OCI-LY3 (cell line): ENCODE data around the gene ABHD3.
A peak's percentile ranks its signal among the peaks of the same experiment; 100 is the strongest.

Experiments
- H2AFZ ChIP-seq: fragments of 200-600, 300-600 bp; shearing (Covaris generic); 2 replicates; pipeline ENCODE4 v1.6.0; 2014; ENCODE audit warnings: antibody characterized with exemption, low read depth, low read length
- H3K27ac ChIP-seq: fragments of 200-600, 300-600 bp; sonication (generic); 2 replicates; pipeline ENCODE4 v1.5.1; 2014; ENCODE audit warnings: mild to moderate bottlenecking, low read length, moderate library complexity, mixed read lengths
- H3K27me3 ChIP-seq: fragments of 200-600, 300-600 bp; sonication (generic); 2 replicates; pipeline ENCODE4 v1.6.1; 2014; ENCODE audit warnings: low read depth, low read length, mixed read lengths
- H3K36me3 ChIP-seq: fragments of 200-600, 300-600 bp; sonication (generic); replicated peaks from 2 replicates; pipeline ENCODE3; 2014; ENCODE audit warnings: low read depth, low read length, mixed read lengths
- H3K4me1 ChIP-seq: fragments of 300-600, 200-600 bp; sonication (generic); 2 replicates; pipeline ENCODE4 v1.6.1; 2014; ENCODE audit warnings: low read length, mixed read lengths
- H3K4me2 ChIP-seq: fragments of 200-600, 300-600 bp; sonication (generic); 2 replicates; pipeline ENCODE4 v1.6.1; 2014; ENCODE audit warnings: low read length, mixed read lengths
- H3K4me3 ChIP-seq: fragments of 300-600, 200-600 bp; sonication (generic); 2 replicates; pipeline ENCODE4 v1.5.1; 2014; ENCODE audit warnings: antibody characterized with exemption, mild to moderate bottlenecking, low read length, moderate library complexity
- H3K79me2 ChIP-seq: fragments of 300-600, 200-600 bp; shearing (Covaris generic); 2 replicates; pipeline ENCODE4 v1.6.1; 2014; ENCODE audit warnings: mild to moderate bottlenecking, low read length, mixed read lengths
- H3K9ac ChIP-seq: fragments of 300-600, 200-600 bp; shearing (Covaris generic); 2 replicates; pipeline ENCODE4 v1.6.0; 2014; ENCODE audit warnings: mild to moderate bottlenecking, low read length, moderate library complexity
- H3K9me3 ChIP-seq: fragments of 200-600, 300-600 bp; shearing (Covaris generic); 2 replicates; pipeline ENCODE4 v1.6.1; 2014; ENCODE audit warnings: low read length, mixed read lengths; ENCODE audit not compliant: insufficient read depth
- H4K20me1 ChIP-seq: fragments of 200-600, 300-600 bp; sonication (generic); 2 replicates; pipeline ENCODE4 v1.6.1; 2016; ENCODE audit warnings: low read length, mixed read lengths; ENCODE audit not compliant: insufficient read depth
- CTCF ChIP-seq: fragments of 200-600, 300-600 bp; sonication (generic); IDR thresholded peaks from 2 replicates; pipeline ENCODE4 v1.5.1; 2014; ENCODE audit warnings: antibody characterized with exemption, low read length, low read depth
- EZH2phosphoT487 ChIP-seq: fragments of 200-600 bp; shearing (Covaris generic); IDR thresholded peaks from 2 replicates; pipeline ENCODE4 v1.6.1; 2018; ENCODE audit warnings: antibody characterized with exemption, mixed run types, low read depth

ABHD3 gene

DNA sequence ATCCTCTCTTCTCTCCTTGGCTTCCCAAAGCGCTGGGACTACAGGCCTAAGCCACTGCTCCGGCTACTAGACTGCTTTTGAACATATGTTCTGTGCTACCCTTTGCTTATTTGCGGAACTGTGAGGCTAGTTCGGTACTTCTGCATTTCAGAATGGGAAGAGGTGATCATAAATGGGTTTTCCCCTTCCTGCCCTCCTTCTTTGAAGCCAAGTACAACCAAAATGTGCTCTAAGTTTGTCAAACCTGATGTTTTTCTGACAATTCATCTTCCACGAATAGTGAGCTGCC lies 102.3 kb downstream of the ABHD3 start:
- Histone ChIP-seq H3K4me3 (peak overlapping the region; percentile 45), H3K27ac (peak overlapping the region; percentile 88), H3K9me3 (no peaks in the 10 kb centered on the region), H3K9ac (peak overlapping the region; percentile 45; the same call in 1 of the 2 replicates), H3K4me1 (peaks cover 36% of the 10 kb centered on the region), H3K27me3 (no peaks in the 10 kb centered on the region), H2AFZ (0 out of 2 replicates have a peak overlapping the region, but pooled peaks have one; percentile 25), H3K4me2 (peak overlapping the region; percentile 87), H3K36me3 (no peaks in the 10 kb centered on the region), H3K79me2 (peaks cover 36% of the 10 kb centered on the region), H4K20me1 (0 out of 2 replicates have a peak, but pooled peaks cover 6% of the 10 kb centered on the region)
- TF ChIP-seq EZH2phosphoT487 (no peak), CTCF (no peak)
